GM21447 (cell line): ENCODE measurements around the gene CFAP43.

Experiments used
- ATAC-seq: cut with Tn5 transposase; IDR thresholded peaks from one replicate; pipeline ENCODE4 v1.9.1; 2021; ENCODE audit not compliant: unreplicated experiment

CFAP43 gene

GRCh38 chr10:104144931-104145330 is 87.2 kb downstream of the CFAP43 start:
- no peak for ATAC-seq

GRCh38 chr10:104143829-104144228 is 88.3 kb downstream of the CFAP43 start:
- no peak for ATAC-seq

- no peak for ATAC-seq
Observed at GRCh38 chr10:104142081-104142480, 90.1 kb downstream of the CFAP43 start.

- no peak for ATAC-seq
Observed at GRCh38 chr10:104139221-104139620, 92.9 kb downstream of the CFAP43 start.

DNA sequence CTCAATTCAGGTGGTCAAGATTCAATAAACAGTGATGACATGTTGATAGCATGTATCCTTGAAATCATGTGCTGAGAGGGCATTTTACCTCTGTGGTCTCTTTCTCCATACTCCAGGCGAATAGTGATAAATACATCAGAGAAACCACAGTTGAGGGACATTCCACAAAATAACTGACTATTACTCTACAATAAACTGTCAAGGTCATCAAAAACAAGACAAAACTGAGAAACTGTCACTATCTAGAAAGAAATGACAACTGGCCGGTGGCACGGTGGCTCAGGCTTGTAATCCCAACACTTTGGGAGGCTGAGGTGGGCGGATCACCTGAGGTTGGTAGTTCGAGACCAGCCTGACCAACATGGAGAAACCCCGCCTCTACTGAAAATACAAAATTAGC is 94.0 kb downstream of the CFAP43 start:
- ATAC-seq: no peak

- no peak for ATAC-seq
Observed at GRCh38 chr10:104130041-104130440, 102.1 kb downstream of the CFAP43 start.

- ATAC-seq: no peak
Observed at GRCh38 chr10:104128214-104128613, 104.0 kb downstream of the CFAP43 start.

- ATAC-seq: no peak
Observed at GRCh38 chr10:104127411-104127810, 104.8 kb downstream of the CFAP43 start.

DNA sequence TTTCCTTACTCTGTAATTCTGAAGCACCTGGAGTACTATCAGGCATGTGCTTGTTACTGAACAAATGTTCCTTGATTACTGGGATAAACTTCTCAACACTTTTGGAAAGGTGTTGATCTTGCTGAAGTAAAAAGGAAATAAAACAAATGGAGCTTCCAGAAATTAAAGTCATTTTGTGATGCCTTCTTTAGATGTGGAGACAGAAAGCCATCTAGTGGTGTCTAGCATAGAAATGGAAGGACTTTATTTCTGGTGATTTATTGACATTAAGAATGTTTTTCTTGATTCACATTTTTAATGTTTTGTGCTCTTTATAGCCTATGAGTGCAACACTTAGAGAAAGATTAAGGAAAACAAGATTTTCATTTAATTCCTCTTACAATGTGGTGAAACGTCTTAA is 108.8 kb downstream of the CFAP43 start:
- ATAC-seq: no peak

DNA sequence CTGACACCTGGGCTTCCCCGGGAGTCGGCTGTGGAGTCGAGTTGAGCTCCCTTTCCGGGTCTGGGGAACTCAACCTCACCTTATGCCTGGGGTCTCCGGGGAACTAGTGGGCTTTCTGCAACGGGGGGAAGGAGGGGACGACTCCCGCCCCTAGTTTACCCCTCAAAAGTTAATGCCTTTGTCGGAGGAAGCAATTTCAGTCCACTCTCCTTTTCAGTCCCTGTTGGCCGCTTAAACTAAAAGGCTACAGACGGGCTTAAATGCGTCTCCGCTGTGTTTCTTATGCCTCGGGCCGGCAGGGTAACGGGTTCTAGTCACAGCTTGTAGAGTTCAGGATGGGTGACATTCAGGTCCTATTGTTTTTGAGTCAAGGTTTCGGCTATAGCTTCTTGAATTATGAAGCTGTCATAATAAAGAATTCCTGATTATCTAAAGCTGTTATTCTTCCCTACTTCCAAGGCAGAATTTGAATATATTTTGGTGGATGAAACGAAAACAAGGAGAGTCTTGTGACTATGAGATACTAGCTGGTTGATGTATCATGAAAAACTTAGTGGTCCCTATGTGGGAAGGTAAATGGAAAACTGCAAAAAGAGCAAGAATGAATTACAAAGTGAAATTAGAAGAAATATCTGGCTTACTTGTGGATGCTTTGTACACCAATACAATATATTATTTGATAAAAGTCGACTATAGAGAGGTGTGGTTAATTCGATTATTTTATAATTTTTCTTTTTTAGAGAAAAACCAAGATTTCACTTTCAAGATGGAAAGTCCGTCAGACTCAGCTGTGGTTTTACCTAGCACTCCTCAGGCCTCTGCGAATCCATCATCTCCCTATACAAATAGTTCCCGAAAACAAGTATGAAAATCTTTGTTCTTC is 109.7 kb downstream of the CFAP43 start:
- ATAC-seq: peak; percentile 8

GRCh38 chr10:104121485-104122224 is 110.5 kb downstream of the CFAP43 start, which contains the start of gene SFR1:
Gene SFR1 (plus strand): TSS chr10:104122171. CDS start chr10:104122184, 13 bp downstream.
- peak; percentile 84 for ATAC-seq

GRCh38 chr10:104120903-104121484 is 111.2 kb downstream of the CFAP43 start:
- peak; percentile 41 for ATAC-seq

- ATAC-seq: no peak
Observed at GRCh38 chr10:104120512-104120902, 111.7 kb downstream of the CFAP43 start.

GRCh38 chr10:104119996-104120395 is 112.2 kb downstream of the CFAP43 start:
- ATAC-seq: no peak

GRCh38 chr10:104117839-104118323 is 114.3 kb downstream of the CFAP43 start:
- no peak for ATAC-seq

- ATAC-seq: no peak
Observed at GRCh38 chr10:104113376-104113956, 118.7 kb downstream of the CFAP43 start.

DNA sequence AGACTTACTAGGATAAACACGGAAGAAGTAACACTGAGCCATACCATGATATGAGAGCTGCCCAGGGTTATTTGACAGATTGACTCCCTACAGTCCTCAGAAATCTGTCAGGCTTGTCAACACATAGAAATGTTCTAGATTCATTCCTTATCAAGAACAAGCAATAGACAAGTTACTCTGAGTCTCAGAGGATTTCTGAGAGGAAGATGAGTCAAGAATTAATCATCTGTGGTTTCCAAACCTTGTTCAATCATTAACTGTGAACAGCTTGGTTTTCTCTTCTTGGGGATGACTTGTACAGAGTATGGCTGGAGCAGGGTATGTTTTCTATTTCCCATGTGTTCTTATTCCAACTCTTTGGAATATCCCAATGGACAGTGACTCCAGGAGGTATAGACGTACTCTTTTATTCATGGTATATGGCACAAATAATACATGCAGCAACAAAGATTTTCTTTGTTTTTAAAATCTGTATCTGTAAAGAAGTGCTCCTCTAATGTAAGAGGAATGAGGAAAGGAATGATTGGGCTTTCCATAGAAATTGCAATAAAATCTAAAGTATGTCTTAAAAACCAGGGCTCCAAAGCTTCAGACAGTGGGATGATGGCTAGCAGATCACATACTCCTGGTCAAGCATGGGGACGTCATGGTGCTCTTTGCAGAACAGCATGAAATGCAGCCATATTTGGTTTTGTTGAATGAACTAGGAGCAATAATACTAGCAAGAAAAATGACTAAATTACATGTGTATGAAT is 122.1 kb downstream of the CFAP43 start:
- peak; percentile 94 for ATAC-seq

DNA sequence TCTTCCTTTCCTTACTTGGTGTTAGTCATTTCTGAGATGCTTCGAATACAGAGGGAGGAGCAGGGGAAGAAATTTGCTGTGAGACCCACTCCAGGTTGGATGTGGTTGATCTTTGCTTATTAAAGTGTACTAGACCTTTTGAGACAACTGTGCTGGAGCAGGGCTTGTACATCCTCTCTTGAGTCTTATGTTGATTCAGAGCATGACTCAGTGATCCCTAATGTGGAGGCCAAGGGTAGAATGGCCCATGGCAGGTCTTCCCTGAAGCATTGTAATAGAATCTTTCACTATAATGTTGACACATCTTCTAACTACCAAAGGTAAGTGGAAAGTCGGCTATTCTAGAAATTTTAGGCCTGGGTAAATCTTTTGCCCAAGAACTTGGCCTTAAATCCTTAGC is 127.2 kb downstream of the CFAP43 start:
- no peak for ATAC-seq

GRCh38 chr10:104104418-104104817 is 127.7 kb downstream of the CFAP43 start:
- ATAC-seq: no peak

DNA sequence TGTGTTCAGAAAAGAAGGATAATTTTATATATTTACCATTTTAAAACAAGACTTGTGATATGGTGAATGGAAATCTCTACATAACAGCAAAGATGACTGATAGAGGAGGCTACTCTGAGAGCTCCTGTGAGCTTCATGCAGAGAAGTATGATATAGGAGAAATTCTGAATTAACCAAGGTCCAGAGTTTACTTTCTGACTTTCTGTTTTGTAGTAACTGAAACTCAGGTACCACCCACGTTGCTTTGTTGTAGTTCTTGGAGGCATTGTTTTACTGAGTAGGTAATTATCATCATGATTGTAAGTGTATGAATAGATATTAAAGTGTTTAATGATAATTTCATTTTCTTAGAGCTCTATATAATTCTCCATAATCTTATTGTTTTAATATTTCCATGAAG is 128.2 kb downstream of the CFAP43 start:
- no peak for ATAC-seq
